Measurements from ENCODE around the gene RPN2. TPM values are rescaled to one million over a fixed set of nuclear protein-coding genes. Genes with fewer than 3 reads are reported as not detected.

RPN2 gene
- total RNA-seq, 1 donor: 159 TPM

DNA sequence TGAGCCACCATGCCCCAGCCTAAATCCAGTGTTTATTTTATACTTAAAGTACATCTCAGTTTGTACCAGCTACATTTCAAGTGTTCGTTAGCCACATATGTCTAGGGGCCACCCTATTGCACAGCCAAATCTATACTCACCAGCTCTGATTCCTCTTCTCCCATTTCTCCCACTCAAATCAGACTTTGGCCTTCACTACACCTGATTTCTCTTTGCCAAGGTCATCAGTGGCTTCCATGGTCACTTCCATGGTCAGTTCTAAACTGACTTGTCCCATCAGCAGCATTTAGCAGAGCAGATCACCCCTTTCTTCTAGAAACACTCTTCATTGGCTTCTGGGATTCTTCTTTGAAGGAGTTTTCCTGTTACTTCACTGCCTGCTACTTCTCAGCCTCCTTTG, 68.4 kb downstream of the RPN2 start:
- DNase-seq (ENCODE audit: low read depth): no peak
- TF ChIP-seq, protein P1, sequence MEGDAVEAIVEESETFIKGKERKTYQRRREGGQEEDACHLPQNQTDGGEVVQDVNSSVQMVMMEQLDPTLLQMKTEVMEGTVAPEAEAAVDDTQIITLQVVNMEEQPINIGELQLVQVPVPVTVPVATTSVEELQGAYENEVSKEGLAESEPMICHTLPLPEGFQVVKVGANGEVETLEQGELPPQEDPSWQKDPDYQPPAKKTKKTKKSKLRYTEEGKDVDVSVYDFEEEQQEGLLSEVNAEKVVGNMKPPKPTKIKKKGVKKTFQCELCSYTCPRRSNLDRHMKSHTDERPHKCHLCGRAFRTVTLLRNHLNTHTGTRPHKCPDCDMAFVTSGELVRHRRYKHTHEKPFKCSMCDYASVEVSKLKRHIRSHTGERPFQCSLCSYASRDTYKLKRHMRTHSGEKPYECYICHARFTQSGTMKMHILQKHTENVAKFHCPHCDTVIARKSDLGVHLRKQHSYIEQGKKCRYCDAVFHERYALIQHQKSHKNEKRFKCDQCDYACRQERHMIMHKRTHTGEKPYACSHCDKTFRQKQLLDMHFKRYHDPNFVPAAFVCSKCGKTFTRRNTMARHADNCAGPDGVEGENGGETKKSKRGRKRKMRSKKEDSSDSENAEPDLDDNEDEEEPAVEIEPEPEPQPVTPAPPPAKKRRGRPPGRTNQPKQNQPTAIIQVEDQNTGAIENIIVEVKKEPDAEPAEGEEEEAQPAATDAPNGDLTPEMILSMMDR (IDR thresholded peaks at IDR 0.05; ENCODE audit: insufficient read depth, low read length): no peak
- no peak overlapping the region for H3K4me3 ChIP-seq (ENCODE audit: low read depth, low read length)

DNA sequence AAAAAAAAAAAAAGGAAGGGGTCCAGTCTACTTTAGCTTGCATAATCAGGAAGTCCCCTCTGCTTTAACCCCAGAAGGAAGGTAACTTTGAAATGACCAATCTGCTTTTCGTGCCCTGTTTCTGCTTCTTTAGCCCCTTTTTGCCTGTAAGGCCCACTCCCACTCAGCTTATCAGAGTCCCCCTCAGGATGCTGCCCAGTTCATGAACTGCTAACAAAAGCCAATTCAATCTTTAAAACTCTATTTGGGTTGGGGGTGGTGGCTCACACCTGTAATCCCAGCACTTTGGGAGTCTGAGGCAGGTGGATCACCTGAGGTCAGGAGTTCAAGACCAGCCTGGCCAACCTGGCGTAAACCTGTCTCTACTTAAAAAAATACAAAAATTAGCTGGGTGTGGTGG, 70.2 kb downstream of the RPN2 start:
- H3K4me3 ChIP-seq (ENCODE audit: low read depth, low read length): no peak overlapping the region
- TF ChIP-seq, protein P1 (IDR thresholded peaks at IDR 0.05; ENCODE audit: insufficient read depth, low read length): no peak
- no peak for DNase-seq (ENCODE audit: low read depth)

DNA sequence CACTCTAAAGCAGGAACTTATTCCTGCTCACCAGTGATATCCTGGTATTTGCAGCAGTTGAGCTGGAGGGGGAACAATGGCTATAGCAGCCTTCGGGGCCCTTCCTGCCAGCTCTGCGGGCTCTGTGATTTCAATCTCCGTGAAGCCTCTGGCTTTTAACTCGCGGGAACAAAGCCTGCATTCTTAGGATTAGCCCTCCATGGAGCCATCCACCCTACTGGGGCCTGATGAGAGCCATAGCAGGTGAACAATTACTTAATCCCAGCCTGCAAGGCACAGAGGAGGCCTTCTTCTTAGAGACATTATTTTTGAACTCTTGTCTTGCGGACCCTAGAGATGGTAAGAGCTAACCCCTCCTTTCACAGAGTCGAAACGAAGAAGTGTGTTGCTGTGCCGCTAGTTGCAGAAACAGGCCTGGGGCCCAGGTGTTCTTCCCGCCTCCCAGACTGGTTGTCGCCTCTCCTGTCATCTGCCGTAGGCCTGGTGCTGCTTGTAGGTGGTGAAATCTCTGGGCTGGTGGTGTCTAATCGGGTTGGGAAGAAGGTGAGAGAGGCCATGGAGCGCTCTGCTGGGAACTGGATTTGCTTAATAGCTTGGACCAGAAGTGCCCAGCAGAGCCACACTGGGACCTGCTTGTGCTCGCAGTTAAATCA, 72.8 kb downstream of the RPN2 start:
- no peak for DNase-seq (ENCODE audit: low read depth)
- TF ChIP-seq, protein P1 (IDR thresholded peaks at IDR 0.05; ENCODE audit: insufficient read depth, low read length): no peak
- H3K4me3 ChIP-seq (ENCODE audit: low read depth, low read length): no peak overlapping the region

DNA sequence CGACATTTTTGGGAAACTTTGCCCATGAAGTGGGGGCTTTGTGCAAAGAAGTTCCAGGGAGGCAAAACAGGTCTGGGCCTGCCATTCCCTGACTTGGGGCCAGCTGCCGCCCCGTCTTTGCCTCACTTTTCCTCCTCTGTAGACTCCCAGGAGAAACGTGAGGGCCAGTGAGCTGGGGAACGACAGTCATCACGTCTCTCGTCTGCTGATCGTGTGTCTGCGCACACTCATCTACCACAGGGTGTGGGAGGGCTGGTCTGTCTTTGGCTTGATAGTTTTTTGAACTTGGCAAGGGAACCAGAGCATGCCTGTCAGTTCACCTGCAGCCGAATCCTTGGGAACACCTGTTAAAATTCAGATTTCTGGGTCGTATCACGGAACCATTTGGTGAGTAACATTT, 74.0 kb downstream of the RPN2 start:
- DNase-seq (ENCODE audit: low read depth): no peak
- TF ChIP-seq, protein P1 (IDR thresholded peaks at IDR 0.05; ENCODE audit: insufficient read depth, low read length): no peak
- H3K4me3 ChIP-seq (ENCODE audit: low read depth, low read length): no peak overlapping the region

DNA sequence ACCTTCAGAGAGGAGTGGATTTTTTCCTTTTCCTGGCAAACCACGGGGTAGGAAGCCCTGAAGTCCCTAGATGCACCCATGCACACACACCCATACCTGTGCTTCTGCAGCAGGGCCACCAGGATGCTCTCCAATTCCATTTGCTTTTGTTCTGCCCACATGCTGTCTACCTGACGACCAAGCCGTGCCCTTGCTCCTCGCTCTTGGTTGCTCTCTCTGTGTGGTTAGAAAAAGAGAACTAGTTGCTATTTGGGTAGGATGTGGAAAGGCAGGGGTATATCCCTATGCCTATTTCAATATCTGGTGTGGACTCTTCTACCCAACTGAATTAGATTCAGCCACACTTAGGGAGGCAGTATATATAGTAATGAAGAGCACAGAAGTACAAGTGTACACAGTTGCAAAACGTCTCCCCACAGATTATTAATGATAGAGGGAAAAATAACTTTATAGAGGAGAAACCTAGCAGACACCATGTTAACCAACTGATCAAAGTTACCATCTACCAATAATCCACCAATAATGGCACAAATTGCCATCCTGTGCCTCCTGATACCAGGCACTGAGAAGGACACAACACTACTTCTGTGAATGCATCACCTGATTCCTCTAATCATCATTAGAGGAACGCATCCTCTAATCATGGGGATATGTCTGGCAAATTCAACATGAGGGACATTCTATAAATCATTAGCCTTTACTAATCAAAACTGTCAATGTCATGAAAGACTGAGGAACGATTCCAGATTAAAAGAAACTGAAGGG, 75.2 kb downstream of the RPN2 start:
- H3K4me3 ChIP-seq (ENCODE audit: low read depth, low read length): no peak overlapping the region
- no peak for DNase-seq (ENCODE audit: low read depth)
- TF ChIP-seq, protein P1 (IDR thresholded peaks at IDR 0.05; ENCODE audit: insufficient read depth, low read length): no peak

DNA sequence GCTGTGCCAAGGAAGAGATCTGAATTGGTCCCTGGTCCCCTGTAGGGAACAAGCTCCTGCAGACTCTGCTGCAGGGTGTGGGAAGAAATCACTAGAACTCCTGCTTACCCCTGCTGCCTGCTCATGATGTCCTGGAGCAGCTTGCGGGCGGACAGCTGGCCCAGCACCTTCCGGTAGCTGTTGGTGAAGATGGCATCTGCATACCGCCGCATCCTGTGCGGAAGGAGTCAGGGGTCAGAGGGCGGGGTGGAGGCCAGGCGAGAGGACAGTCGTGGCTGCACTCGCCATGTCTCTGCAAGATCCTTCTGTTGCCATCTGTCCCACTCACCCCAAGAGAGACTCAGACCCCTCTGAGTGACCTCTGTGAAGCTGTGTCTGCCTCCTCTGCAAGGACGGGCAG, 77.2 kb downstream of the RPN2 start:
- DNase-seq (ENCODE audit: low read depth): no peak
- TF ChIP-seq, protein P1 (IDR thresholded peaks at IDR 0.05; ENCODE audit: insufficient read depth, low read length): no peak
- no peak overlapping the region for H3K4me3 ChIP-seq (ENCODE audit: low read depth, low read length)
